GM19452 (cell line): ENCODE results near the gene GOLGB1.
"Not testable (repeated sequence)": the region's sequence is repeated elsewhere in the genome, so short reads cannot be mapped to it uniquely, and the experiment has no call there.

ENCODE experiments used
- ATAC-seq: cut with Tn5 transposase; IDR thresholded peaks from one replicate; pipeline ENCODE4 v1.9.1; 2021; ENCODE audit not compliant: unreplicated experiment

The GOLGB1 gene

GRCh38 chr3:121748680-121749275 lies 763 bp downstream of the GOLGB1 start:
- ATAC-seq: peak; percentile 20

GRCh38 chr3:121747976-121748375 lies 1.6 kb downstream of the GOLGB1 start:
- no peak for ATAC-seq

GRCh38 chr3:121743106-121743505 lies 6.4 kb downstream of the GOLGB1 start:
- ATAC-seq: not testable (repeated sequence)

GRCh38 chr3:121740896-121741295 lies 8.6 kb downstream of the GOLGB1 start:
- ATAC-seq: no peak

- no peak for ATAC-seq
Measured at GRCh38 chr3:121739902-121740301, 9.6 kb downstream of the GOLGB1 start.

GRCh38 chr3:121737644-121738043 lies 11.9 kb downstream of the GOLGB1 start:
- no peak for ATAC-seq

GRCh38 chr3:121736112-121736511 lies 13.4 kb downstream of the GOLGB1 start:
- ATAC-seq: no peak

- peak; percentile 92 for ATAC-seq
Measured at GRCh38 chr3:121735047-121735696, 14.4 kb downstream of the GOLGB1 start.

GRCh38 chr3:121730940-121731687 lies 18.4 kb downstream of the GOLGB1 start:
- no peak for ATAC-seq

- peak; percentile 80 for ATAC-seq
Measured at GRCh38 chr3:121724130-121724529, 25.4 kb downstream of the GOLGB1 start.

GRCh38 chr3:121723485-121723884 lies 26.1 kb downstream of the GOLGB1 start:
- ATAC-seq: no peak

- no peak for ATAC-seq
Measured at GRCh38 chr3:121722411-121722810, 27.1 kb downstream of the GOLGB1 start.

- ATAC-seq: no peak
Measured at GRCh38 chr3:121720163-121720562, 29.4 kb downstream of the GOLGB1 start.

- ATAC-seq: no peak
Measured at GRCh38 chr3:121719423-121719822, 30.1 kb downstream of the GOLGB1 start.

GRCh38 chr3:121718205-121718846 lies 31.2 kb downstream of the GOLGB1 start:
- no peak for ATAC-seq

- no peak for ATAC-seq
Measured at GRCh38 chr3:121710347-121710746, 39.2 kb downstream of the GOLGB1 start.

GRCh38 chr3:121707531-121708273 lies 41.8 kb downstream of the GOLGB1 start:
- ATAC-seq: no peak

GRCh38 chr3:121705541-121705940 lies 44.0 kb downstream of the GOLGB1 start:
- no peak for ATAC-seq

GRCh38 chr3:121703973-121704372 lies 45.6 kb downstream of the GOLGB1 start:
- no peak for ATAC-seq

- no peak for ATAC-seq
Measured at GRCh38 chr3:121698901-121699300, 50.6 kb downstream of the GOLGB1 start.

- ATAC-seq: no peak
Measured at GRCh38 chr3:121698476-121698875, 51.1 kb downstream of the GOLGB1 start.
